ENCODE measurements around the gene STK24.

The STK24 gene

GRCh38 chr13:98556142-98556816, 20.6 kb downstream of the STK24 start:
- no peak for DNase-seq (ENCODE audit: low read depth)

GRCh38 chr13:98549728-98550317, 27.1 kb downstream of the STK24 start:
- DNase-seq (ENCODE audit: low read depth), result no peak

GRCh38 chr13:98549006-98549727, 27.7 kb downstream of the STK24 start:
- DNase-seq (ENCODE audit: low read depth), result peak; percentile 72

GRCh38 chr13:98548230-98548629, 28.7 kb downstream of the STK24 start:
- no peak for DNase-seq (ENCODE audit: low read depth)

GRCh38 chr13:98547455-98547854, 29.5 kb downstream of the STK24 start:
- no peak for DNase-seq (ENCODE audit: low read depth)

- no peak for DNase-seq (ENCODE audit: low read depth)
Observed at GRCh38 chr13:98546402-98546801, 30.5 kb downstream of the STK24 start.

GRCh38 chr13:98544104-98544710, 32.7 kb downstream of the STK24 start:
- DNase-seq (ENCODE audit: low read depth), result no peak

GRCh38 chr13:98543378-98544103, 33.4 kb downstream of the STK24 start:
- no peak for DNase-seq (ENCODE audit: low read depth)

GRCh38 chr13:98542568-98543377, 34.1 kb downstream of the STK24 start:
- DNase-seq (ENCODE audit: low read depth), result no peak

- DNase-seq (ENCODE audit: low read depth), result no peak
Observed at GRCh38 chr13:98541701-98542203, 35.2 kb downstream of the STK24 start.

- no peak for DNase-seq (ENCODE audit: low read depth)
Observed at GRCh38 chr13:98541191-98541590, 35.7 kb downstream of the STK24 start.

- no peak for DNase-seq (ENCODE audit: low read depth)
Observed at GRCh38 chr13:98540476-98540875, 36.4 kb downstream of the STK24 start.

GRCh38 chr13:98539666-98540065, 37.2 kb downstream of the STK24 start:
- no peak for DNase-seq (ENCODE audit: low read depth)

- DNase-seq (ENCODE audit: low read depth), result no peak
Observed at GRCh38 chr13:98538876-98539275, 38.0 kb downstream of the STK24 start.

GRCh38 chr13:98537740-98538139, 39.2 kb downstream of the STK24 start:
- DNase-seq (ENCODE audit: low read depth), result no peak

GRCh38 chr13:98537306-98537705, 39.6 kb downstream of the STK24 start:
- DNase-seq (ENCODE audit: low read depth), result no peak

- no peak for DNase-seq (ENCODE audit: low read depth)
Observed at GRCh38 chr13:98536729-98537128, 40.2 kb downstream of the STK24 start.

- DNase-seq (ENCODE audit: low read depth), result no peak
Observed at GRCh38 chr13:98535501-98536354, 41.2 kb downstream of the STK24 start.

GRCh38 chr13:98534821-98535220, 42.1 kb downstream of the STK24 start:
- DNase-seq (ENCODE audit: low read depth), result no peak

GRCh38 chr13:98533912-98534311, 43.0 kb downstream of the STK24 start:
- no peak for DNase-seq (ENCODE audit: low read depth)

Data from non-pigmented ciliary epithelial cell (primary cell).